Testis (tissue), 3 donors: ENCODE results near the gene PIK3AP1. TPM values are rescaled to one million over a fixed set of nuclear protein-coding genes. Genes with fewer than 3 reads are reported as not detected.
A peak's percentile ranks its signal among the peaks of the same experiment; 100 is the strongest.

Experiments
- DNase-seq: peaks from one replicate; pipeline ENCODE4 v3.0.0-alpha.2; 2019
- H3K27ac ChIP-seq, 2 donors: fragments of 200-600 bp; sonication (generic); one replicate each; pipeline ENCODE4 v1.5.1; 2019
- H3K27me3 ChIP-seq: fragments of 200-600 bp; sonication (generic); one replicate; pipeline ENCODE4 v1.5.1; 2019
- H3K36me3 ChIP-seq: fragments of 200-600 bp; sonication (generic); one replicate; pipeline ENCODE4 v1.5.1; 2017; ENCODE audit warnings: low read depth; ENCODE audit errors: missing control alignments
- H3K4me1 ChIP-seq: fragments of 200-600 bp; sonication (generic); one replicate; pipeline ENCODE4 v1.5.1; 2019
- H3K4me3 ChIP-seq, 2 donors: fragments of 200-600 bp; sonication (generic); one replicate each; pipeline ENCODE4 v1.5.1; 2017 to 2019
- H3K9me3 ChIP-seq: fragments of 200-600 bp; sonication (generic); one replicate; pipeline ENCODE4 v1.5.1; 2017
- POLR2A ChIP-seq: fragments of 450-650 bp; IDR thresholded peaks from one replicate; pipeline ENCODE4 v1.6.1; 2017; ENCODE audit warnings: antibody characterized with exemption, mild to moderate bottlenecking, moderate library complexity
- WGBS, 2 donors: methylation state at CpG; one replicate each; pipeline ENCODE4 v1.1.5; 2018; 5-methylcytosine and 5-hydroxymethylcytosine counted together
- intact Hi-C: fragments of 100-400 bp; cut with DNase I; formaldehyde crosslinking; loops from one replicate; pipeline ENCODE4 v1.15.1; 2023; ENCODE audit warnings: low total_unique reads
- polyA plus RNA-seq: library from polyadenylated mRNA; stranded (reverse); fragments of 350-450 nt; fragmentation: Illumina TruSeq; extraction: RNeasy Lipid Tissue Mini Kit (QIAGEN cat#74804); gene quantifications from one replicate; pipeline ENCODE4 v1.2.3, GENCODE V29; 2014; ENCODE audit warnings: low read depth, low replicate concordance; ENCODE audit not compliant: insufficient read depth
- total RNA-seq, 2 donors: library from RNA; depleted of rRNA; stranded (reverse); fragments of >200 nt; gene quantifications; one replicate each; pipeline ENCODE4 v1.2.3, GENCODE V29; 2016
- TF ChIP-seq, protein P1 (sequence below), 3 experiments: fragments of 450-650 bp in 2 of 3; fragments of 200-600 bp in 1 of 3; sonication (generic) in 1 of 3; IDR thresholded peaks; one replicate each; pipeline ENCODE4 v1.5.1; 2016 to 2019; ENCODE audit warnings: antibody characterized with exemption in 3 of 3, mild to moderate bottlenecking in 2 of 3, moderate library complexity in 1 of 3

PIK3AP1 gene
- total and polyA plus RNA-seq, 3 donors from 2014 or later: 6.5 to 10.0 (median 6.6) TPM

GRCh38 chr10:96724621-96725020 is 4.3 kb upstream of the PIK3AP1 start:
- DNase-seq: no peak
- no peak overlapping the region for H3K27ac ChIP-seq
- no peaks in the 10 kb centered on the region for H3K27me3 ChIP-seq
- TF ChIP-seq, protein P1, sequence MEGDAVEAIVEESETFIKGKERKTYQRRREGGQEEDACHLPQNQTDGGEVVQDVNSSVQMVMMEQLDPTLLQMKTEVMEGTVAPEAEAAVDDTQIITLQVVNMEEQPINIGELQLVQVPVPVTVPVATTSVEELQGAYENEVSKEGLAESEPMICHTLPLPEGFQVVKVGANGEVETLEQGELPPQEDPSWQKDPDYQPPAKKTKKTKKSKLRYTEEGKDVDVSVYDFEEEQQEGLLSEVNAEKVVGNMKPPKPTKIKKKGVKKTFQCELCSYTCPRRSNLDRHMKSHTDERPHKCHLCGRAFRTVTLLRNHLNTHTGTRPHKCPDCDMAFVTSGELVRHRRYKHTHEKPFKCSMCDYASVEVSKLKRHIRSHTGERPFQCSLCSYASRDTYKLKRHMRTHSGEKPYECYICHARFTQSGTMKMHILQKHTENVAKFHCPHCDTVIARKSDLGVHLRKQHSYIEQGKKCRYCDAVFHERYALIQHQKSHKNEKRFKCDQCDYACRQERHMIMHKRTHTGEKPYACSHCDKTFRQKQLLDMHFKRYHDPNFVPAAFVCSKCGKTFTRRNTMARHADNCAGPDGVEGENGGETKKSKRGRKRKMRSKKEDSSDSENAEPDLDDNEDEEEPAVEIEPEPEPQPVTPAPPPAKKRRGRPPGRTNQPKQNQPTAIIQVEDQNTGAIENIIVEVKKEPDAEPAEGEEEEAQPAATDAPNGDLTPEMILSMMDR (IDR thresholded peaks at IDR 0.05): no peak
- no peak for TF ChIP-seq POLR2A
- intact Hi-C loops: no loop called here
- no peaks in the 10 kb centered on the region for H3K9me3 ChIP-seq
- no peak overlapping the region for H3K4me3 ChIP-seq
- H3K4me1 ChIP-seq: peaks cover 10% of the 10 kb centered on the region
- no peaks in the 10 kb centered on the region for H3K36me3 ChIP-seq
- WGBS, 2 donors: 89 to 95% methylated on average over 6 of the region's 6 CpGs

DNA sequence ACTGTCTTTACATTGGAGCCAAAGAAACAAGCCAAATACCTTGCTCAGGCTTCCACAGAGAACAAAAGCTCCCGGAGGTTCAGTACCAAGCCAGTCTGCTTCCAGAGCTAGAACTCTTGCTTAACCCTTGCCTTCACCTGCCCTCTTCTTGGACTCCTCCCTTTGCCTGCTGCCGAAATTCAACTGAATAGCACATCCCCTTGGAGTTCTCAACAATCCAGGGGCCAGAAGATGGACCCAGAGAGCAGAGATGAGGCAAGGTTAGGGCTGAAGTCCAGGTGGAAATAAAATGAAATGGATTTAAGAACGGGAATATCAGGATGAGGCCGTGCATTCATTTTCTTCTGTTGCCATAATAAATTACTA is 876 bp upstream of the PIK3AP1 start:
- no peak for DNase-seq
- TF ChIP-seq, protein P1 (IDR thresholded peaks at IDR 0.05): no peak
- TF ChIP-seq POLR2A: no peak
- Histone ChIP-seq H3K4me1 (peaks cover 10% of the 10 kb centered on the region), H3K36me3 (no peaks in the 10 kb centered on the region), H3K27me3 (no peaks in the 10 kb centered on the region), H3K27ac (no peak overlapping the region), H3K4me3 (no peak overlapping the region), H3K9me3 (no peaks in the 10 kb centered on the region)
- intact Hi-C loops: no loop called here
- WGBS, 2 donors: 19 to 39% methylated on average over 4 of the region's 4 CpGs

GRCh38 chr10:96719850-96720421 is 378 bp downstream of the PIK3AP1 start:
- DNase-seq: peak; percentile 63
- H3K27ac ChIP-seq: peak overlapping the region in 1 of 2 donors; percentile 14
- H3K36me3 ChIP-seq: no peaks in the 10 kb centered on the region
- intact Hi-C loops: no loop called here
- WGBS, 2 donors: 11 to 15% methylated on average over 38 of the region's 38 CpGs
- TF ChIP-seq POLR2A: no peak
- TF ChIP-seq, protein P1 (IDR thresholded peaks at IDR 0.05): peak in 1 of 3 experiments; percentile 9
- H3K4me1 ChIP-seq: peaks cover 10% of the 10 kb centered on the region
- H3K4me3 ChIP-seq: peak overlapping the region; percentile 52 to 55
- no peaks in the 10 kb centered on the region for H3K27me3 ChIP-seq
- H3K9me3 ChIP-seq: no peaks in the 10 kb centered on the region

GRCh38 chr10:96719200-96719599 is 1.1 kb downstream of the PIK3AP1 start:
- no peaks in the 10 kb centered on the region for H3K36me3 ChIP-seq
- H3K4me3 ChIP-seq: peak overlapping the region in 1 of 2 donors; percentile 55
- intact Hi-C loops: no loop called here
- H3K9me3 ChIP-seq: no peaks in the 10 kb centered on the region
- H3K27me3 ChIP-seq: no peaks in the 10 kb centered on the region
- 60 to 83% methylated on average over 1 of the region's 1 CpG for WGBS, 2 donors
- TF ChIP-seq, protein P1 (IDR thresholded peaks at IDR 0.05): no peak
- TF ChIP-seq POLR2A: no peak
- H3K4me1 ChIP-seq: peaks cover 10% of the 10 kb centered on the region
- H3K27ac ChIP-seq: no peak overlapping the region
- DNase-seq: no peak
